HG02852 (cell line): ENCODE data around the gene CCDC85A.
A peak's percentile ranks its signal among the peaks of the same experiment; 100 is the strongest.

ENCODE experiments used
- ATAC-seq: cut with Tn5 transposase; IDR thresholded peaks from one replicate; pipeline ENCODE4 v1.9.1; 2021; ENCODE audit warnings: mild to moderate bottlenecking, moderate library complexity; ENCODE audit not compliant: unreplicated experiment

The CCDC85A gene

GRCh38 chr2:56292951-56293350, 109.2 kb downstream of the CCDC85A start:
- no peak for ATAC-seq

DNA sequence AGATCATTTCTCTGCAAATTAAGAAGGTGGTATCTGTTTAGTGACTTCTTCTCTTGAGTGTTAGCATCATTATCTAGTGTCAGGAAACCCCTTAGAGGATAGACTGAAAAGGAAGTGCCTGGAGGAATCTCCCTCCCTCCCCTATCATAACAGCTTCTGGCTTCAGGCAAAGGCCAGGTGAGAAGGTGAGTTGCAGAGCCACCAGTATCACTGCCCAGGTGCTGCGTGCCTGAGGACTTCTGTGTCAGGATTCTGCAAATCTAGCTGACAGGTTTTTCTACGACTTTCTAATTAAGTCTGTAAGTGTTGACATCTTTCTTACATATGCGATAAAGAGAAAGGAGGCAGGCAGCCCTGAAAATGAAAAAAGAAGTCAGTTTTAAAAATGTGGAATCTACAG, 111.9 kb downstream of the CCDC85A start:
- ATAC-seq, result no peak

DNA sequence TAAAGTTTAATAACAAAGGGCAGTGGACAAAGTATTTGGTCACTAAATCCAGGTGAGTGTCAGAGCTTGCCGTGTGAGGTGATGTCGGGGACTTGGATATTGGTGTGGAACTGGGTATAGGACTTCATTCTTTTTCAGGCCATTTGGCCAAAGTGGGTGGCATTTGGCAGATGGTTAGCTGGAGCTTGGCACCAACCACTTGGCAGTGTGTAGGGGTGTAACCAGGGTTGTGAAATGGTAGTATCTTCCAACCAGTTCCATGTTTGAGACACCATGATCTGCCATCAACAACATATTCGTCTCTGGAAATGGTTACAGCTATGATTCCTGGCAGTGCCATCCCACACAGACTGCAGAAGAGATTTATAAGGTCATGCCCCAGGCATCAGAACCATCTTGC, 113.9 kb downstream of the CCDC85A start:
- no peak for ATAC-seq

DNA sequence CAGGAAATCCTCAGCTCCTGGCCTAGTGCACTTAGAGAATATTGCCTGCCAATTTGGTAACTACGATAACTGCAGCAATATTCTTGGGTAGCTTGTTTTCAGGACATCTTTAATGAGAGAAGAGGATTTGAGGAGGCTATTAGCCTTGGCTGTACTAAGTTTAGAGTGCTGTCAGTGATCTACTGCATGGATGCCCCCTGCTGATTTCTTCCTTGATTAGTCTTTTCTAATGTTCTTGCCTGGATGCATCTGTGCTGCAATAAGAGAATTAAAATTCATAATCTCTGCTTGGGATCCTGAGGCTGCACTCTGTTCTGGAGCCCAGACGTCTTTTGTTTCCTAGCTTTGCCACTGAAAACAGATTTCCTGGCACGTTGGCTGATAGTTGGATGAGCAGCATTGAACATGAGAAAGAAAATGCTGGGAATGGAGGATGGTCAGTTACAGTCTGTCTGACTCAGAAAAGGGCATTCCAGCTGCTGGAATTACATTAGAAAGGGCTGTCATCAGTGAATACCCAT, 115.4 kb downstream of the CCDC85A start:
- ATAC-seq, result no peak

DNA sequence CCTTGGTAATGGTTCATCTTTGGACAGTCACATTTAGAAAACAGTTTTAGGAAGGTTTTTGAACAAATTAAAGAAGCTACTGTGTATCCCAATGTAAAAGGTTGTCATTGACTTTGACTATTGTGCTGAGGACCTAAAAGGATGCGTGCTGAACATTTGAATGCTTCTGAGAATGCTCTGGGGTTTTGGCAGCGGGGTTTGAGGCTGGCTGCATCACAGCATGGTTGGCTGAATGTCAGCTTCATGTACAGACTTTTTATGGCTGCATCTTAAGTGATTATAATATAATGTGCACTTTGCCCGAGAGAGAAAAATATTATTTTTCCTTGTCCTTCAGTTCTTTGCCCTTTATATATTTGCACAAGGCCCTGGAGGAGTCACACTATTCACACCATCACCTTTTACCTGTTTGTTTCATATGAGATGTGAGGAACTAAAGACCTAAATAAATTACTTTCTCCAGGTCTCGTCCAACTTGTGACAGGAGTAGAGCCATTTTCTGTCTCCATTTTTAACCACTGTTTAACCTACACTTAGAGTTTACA, 125.9 kb downstream of the CCDC85A start:
- no peak for ATAC-seq

GRCh38 chr2:56313500-56313921, 129.7 kb downstream of the CCDC85A start:
- ATAC-seq, result no peak

DNA sequence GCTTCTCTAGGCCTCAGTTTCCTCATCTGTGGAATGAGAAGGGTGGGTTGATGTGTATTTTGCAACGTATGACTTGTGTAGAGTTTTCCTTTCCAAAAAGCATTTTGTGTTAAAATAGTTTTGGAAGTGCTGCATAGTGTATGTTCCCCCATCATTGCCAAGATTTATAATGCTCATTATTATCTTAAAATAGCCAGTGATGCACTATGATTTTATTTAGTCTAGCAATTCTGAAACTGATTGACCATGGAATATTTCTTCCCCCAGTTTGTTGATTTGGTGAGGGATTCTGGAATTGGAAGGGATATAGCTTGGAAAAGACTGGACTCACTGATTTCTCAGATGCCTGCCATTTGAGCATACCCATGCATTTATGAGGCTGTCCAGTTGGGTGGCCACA, 130.6 kb downstream of the CCDC85A start:
- no peak for ATAC-seq

GRCh38 chr2:56314796-56315195, 131.0 kb downstream of the CCDC85A start:
- ATAC-seq, result no peak

DNA sequence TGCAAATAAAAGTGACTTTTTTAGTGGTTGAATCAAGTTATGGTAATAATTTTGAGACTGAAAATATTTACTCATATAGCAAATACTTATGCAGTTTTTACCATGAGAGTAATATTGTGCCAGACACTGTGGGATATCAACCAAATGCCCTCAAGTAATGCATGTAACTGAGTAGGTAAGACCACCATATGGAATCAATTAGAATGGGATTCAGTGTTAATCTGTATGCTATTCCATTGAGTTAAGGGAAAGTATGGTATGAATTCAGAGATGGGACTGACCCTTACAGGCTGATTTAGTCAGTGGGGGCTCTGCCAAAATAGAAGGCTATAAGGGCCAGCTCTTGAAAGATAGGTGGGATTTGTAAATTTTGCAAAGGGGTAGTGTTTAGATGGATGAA, 131.6 kb downstream of the CCDC85A start:
- ATAC-seq, result no peak

DNA sequence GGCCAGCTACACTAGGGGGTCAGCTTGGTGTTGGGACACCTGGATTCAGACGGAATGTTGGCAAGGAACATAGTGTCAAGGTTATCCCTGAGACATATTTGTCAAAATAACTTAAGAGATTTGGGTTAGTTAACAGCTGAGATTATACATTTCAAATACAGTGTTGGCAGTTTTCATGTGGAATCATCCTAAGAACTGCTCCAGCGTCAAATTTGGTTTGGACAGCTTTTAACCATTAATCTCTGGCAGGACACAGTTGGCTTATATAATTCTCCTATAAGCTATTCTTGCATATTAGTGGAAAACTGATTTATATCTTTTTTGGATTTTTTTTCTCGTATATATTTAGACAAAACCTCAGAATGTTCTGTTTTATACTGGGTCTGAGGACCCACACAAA, 132.2 kb downstream of the CCDC85A start:
- no peak for ATAC-seq

- ATAC-seq, result peak; percentile 48
Measured at GRCh38 chr2:56318147-56318546, 134.4 kb downstream of the CCDC85A start.

DNA sequence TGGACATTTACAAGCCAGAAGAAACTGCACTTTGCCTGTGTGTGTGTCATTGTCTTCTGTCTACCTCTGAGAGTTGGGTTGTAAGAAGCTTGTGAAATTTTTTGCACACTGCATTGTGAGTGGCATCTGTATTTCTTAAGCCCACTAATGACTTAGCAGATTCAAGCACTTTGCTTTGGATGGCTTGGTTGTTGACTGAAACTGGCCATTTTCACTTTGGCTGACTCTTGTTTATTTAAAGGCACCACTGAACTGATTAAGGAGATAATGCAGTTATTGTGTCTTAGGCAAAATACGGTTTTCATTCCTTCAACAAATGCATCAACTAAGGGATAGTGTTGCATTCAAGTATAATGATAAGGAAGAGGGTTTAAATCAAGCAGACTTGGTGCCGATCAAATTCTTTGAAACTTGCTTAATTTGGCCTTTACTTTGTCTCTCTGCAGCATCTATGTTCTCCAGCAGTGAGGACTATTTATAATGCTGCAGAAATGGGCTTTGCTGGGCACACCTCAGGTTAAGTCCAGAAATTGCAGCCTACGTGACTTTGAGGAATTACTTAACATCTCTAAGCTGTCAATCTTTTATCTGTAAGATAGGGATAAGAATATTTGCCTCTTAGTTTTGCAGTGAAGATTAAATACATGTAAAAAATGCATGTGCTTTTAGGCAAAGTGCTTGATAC, 142.0 kb downstream of the CCDC85A start:
- ATAC-seq, result no peak

DNA sequence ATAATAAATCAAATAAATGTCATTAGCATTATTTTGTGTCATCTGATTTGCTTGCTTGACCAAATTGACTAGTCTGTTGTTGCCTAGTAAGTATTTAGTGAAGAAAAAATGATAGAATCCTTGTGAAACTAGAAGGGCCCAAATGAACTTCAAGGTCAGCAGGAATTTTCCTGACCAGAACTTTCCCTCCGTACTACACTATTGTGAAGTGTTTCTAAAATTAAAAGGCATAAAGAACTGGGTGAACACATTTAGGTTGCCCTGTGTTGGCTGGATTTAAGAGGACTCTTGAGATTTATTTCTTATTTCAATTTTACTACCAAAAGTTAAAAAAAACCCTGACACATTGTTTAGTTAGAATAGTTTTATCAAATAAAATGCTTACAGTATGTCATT, 142.6 kb downstream of the CCDC85A start:
- no peak for ATAC-seq

- ATAC-seq, result no peak
Measured at GRCh38 chr2:56331810-56332209, 148.0 kb downstream of the CCDC85A start.

DNA sequence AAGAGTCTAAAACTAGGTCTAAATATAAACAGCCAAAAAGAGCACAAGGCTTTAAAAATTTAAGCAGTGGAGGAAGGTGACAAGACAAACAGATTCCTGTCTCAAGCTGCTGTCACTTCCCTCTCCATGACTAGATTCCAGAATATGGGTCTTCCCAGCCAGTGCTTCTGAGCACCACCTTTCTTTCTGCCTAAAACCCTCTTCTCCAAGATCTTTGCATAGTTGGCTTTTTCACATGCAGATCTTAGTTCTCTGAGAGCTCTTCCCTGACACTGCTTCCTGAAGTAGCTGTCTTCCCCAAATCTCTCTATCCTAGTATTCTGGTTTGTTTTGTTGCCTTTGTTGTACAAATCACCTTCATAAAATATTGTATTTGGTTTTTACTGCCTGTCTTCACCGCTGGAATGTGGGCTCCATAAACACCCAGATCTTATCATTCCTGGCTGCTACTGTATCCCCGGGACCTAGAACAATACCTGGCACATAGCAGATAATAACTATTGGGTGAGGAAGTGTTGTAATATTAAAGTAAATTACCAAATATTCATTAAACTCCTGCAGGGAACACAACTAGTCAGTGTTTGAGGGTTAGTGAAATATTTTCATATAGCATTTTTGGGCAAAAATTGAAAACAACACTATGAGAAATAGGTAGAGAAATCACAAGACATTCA, 150.2 kb downstream of the CCDC85A start:
- no peak for ATAC-seq

DNA sequence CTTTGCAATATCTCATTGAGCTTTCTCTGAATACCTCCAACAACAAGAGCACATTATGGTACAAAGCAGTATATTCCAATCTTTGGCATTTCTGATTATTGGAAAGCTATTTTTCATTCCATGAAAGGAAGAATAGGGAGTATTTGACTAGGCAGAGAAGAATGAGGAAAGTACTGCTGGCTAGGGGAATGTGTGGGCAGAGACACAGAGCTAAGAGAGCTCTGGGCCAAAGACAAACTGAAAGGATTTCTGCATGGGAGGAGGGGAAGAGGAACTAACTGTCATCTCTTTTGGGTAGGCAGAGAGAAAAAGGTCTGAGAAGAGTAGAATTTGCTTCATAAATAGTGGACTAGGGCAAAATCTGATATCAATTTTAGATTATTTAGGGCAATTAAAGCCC, 150.8 kb downstream of the CCDC85A start:
- ATAC-seq, result no peak

DNA sequence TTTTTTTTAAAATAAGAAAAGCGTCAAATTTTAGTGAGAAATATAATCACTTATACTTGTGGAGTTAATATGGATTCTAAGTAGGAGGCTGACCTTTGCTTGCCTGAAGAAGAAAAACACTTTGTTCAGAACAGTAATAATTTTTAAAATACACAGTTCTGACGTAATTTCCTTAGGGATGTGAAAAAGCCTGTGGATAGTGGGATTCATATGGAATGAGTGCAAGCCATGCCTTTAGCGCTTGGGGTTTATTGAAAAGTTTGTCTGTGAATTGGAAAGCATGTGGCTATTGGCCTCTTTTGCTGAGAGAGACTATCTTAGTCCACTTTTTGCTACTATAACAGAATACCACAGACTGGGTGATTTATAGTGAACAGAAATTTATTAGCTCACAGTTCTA, 151.3 kb downstream of the CCDC85A start:
- ATAC-seq, result no peak

DNA sequence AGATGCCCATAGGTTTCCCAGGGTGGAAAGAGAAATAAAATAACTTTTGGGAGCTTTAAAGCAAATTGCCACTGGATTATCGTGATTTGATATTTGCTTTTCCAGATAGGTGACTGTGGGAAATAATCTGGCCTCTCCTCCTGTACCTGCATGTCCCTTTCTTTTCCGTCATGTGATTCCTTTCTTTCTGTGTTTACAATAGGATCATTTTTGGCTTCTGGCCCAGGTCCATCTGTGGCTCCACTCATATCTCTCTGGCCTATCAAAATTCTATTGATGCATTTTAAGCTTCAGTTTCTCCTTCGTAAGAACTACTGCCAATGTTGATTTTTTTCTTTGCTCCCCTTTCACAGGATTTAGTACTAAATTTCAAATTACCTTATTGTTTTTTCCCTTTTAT, 153.6 kb downstream of the CCDC85A start:
- ATAC-seq, result no peak

GRCh38 chr2:56338232-56338631, 154.4 kb downstream of the CCDC85A start:
- no peak for ATAC-seq

DNA sequence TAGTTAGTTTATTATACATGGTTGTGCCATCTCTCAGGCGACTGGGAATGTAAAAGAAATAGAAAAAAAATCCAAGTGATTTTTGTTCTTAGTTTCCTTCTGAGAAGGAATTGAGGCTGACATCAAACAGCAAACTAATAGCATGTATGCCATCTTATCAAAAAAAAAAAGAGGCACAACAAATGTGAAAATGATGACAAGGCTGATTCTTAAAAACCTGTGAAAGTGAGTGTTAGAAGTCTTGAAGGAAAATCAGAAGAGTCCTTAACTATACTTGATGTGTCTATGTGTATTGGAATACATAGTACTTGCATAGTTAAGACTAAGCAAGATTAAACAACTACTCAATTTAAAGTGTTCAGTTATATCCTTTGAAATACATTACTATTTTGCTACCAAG, 161.0 kb downstream of the CCDC85A start:
- no peak for ATAC-seq

- ATAC-seq, result no peak
Measured at GRCh38 chr2:56347881-56348280, 164.1 kb downstream of the CCDC85A start.
